Measurements from ENCODE around the gene BRSK2. TPM values are rescaled to one million over a fixed set of nuclear protein-coding genes. Genes with fewer than 3 reads are reported as not detected.
"Not testable (repeated sequence)": the region's sequence is repeated elsewhere in the genome, so short reads cannot be mapped to it uniquely, and the experiment has no call there.

The BRSK2 gene
- 0.11 and 0.37 TPM in 2 replicates for total RNA-seq

GRCh38 chr11:1389932-1390568 is at the start of gene BRSK2:
Gene BRSK2, plus strand, starts transcription at chr11:1389934. Its CDS starts 351 bp downstream, at chr11:1390285.
- no peaks in the 10 kb centered on the region for H3K36me3 Mint-ChIP-seq (ENCODE audit: low read depth)
- H3K9me3 Mint-ChIP-seq, result no peaks in the 10 kb centered on the region
- H3K27ac Mint-ChIP-seq, result no peak within 1 kb of the TSS
- peaks cover 26% of the 10 kb centered on the region for H3K4me1 Mint-ChIP-seq
- TF ChIP-seq CTCF (IDR thresholded peaks at IDR 0.05), result no peak
- intact Hi-C loops (cut with micrococcal nuclease), result loop anchor here (1.0 to 10.0 kb wide), 4 partner anchors 81 to 695 kb away; partner anchors contain the start of genes DEAF1, TMEM80 and TOLLIP
- no peak for DNase-seq
- peak within 1 kb of the TSS; percentile 74 for H3K4me3 Mint-ChIP-seq
- peaks cover 26% of the 10 kb centered on the region for H3K27me3 Mint-ChIP-seq
- CTCF ChIA-PET, result no interaction called here
- POLR2A ChIA-PET, result interaction anchor here (0.6 to 2.3 kb wide), 4 partner anchors 51 to 694 kb away, joined by 3 to 9 read pairs (median 4); partner anchors contain the start of genes DEAF1 and TMEM80
- no peak for ATAC-seq (ENCODE audit: low read depth)

GRCh38 chr11:1340111-1340510 is 49.6 kb upstream of the BRSK2 start:
- H3K27me3 Mint-ChIP-seq, result no peaks in the 10 kb centered on the region
- H3K27ac Mint-ChIP-seq, result no peak overlapping the region
- H3K4me3 Mint-ChIP-seq, result no peak overlapping the region
- ATAC-seq (ENCODE audit: low read depth) (no peak), DNase-seq (no peak)
- TF ChIP-seq CTCF (IDR thresholded peaks at IDR 0.05), result no peak
- POLR2A ChIA-PET, result interaction anchor here (1.1 to 1.2 kb wide), 2 partner anchors 29 to 49 kb away, joined by 3 to 4 read pairs; partner anchors contain the start of gene BRSK2
- H3K4me1 Mint-ChIP-seq, result peaks cover 15% of the 10 kb centered on the region
- CTCF ChIA-PET, result no interaction called here
- intact Hi-C loops (cut with micrococcal nuclease), result no loop called here
- peaks cover 6% of the 10 kb centered on the region for H3K36me3 Mint-ChIP-seq (ENCODE audit: low read depth)
- H3K9me3 Mint-ChIP-seq, result peaks cover 6% of the 10 kb centered on the region

- H3K36me3 Mint-ChIP-seq (ENCODE audit: low read depth); H3K4me3 Mint-ChIP-seq; H3K4me1 Mint-ChIP-seq; H3K9me3 Mint-ChIP-seq; H3K27me3 Mint-ChIP-seq; CTCF ChIA-PET; H3K27ac Mint-ChIP-seq; DNase-seq; ATAC-seq (ENCODE audit: low read depth); intact Hi-C loops (cut with micrococcal nuclease); POLR2A ChIA-PET: not testable (repeated sequence)
These were observed 48.5 kb upstream of the BRSK2 start for GRCh38 chr11:1341226-1341625.

- intact Hi-C loops (cut with micrococcal nuclease), result no loop called here
- H3K4me3 Mint-ChIP-seq, result no peak overlapping the region
- CTCF ChIA-PET, result no interaction called here
- H3K27me3 Mint-ChIP-seq, result no peaks in the 10 kb centered on the region
- DNase-seq (no peak), ATAC-seq (ENCODE audit: low read depth) (no peak)
- H3K27ac Mint-ChIP-seq, result no peak overlapping the region
- H3K4me1 Mint-ChIP-seq, result peaks cover 5% of the 10 kb centered on the region
- TF ChIP-seq CTCF (IDR thresholded peaks at IDR 0.05), result no peak
- H3K9me3 Mint-ChIP-seq, result peaks cover 6% of the 10 kb centered on the region
- peaks cover 6% of the 10 kb centered on the region for H3K36me3 Mint-ChIP-seq (ENCODE audit: low read depth)
- POLR2A ChIA-PET, result no interaction called here
These were observed 47.7 kb upstream of the BRSK2 start for GRCh38 chr11:1341928-1342524.

GRCh38 chr11:1342946-1343345 is 46.8 kb upstream of the BRSK2 start:
- intact Hi-C loops (cut with micrococcal nuclease), result no loop called here
- no peak overlapping the region for H3K4me3 Mint-ChIP-seq
- TF ChIP-seq CTCF (IDR thresholded peaks at IDR 0.05), result no peak
- CTCF ChIA-PET, result no interaction called here
- peaks cover 3% of the 10 kb centered on the region for H3K36me3 Mint-ChIP-seq (ENCODE audit: low read depth)
- ATAC-seq (ENCODE audit: low read depth), result no peak
- H3K9me3 Mint-ChIP-seq, result peaks cover 3% of the 10 kb centered on the region
- H3K27me3 Mint-ChIP-seq, result no peaks in the 10 kb centered on the region
- POLR2A ChIA-PET, result interaction anchor here (1.2 kb wide), 1 partner anchor 40 kb away, joined by 4 read pairs; no protein-coding TSS in a partner anchor
- DNase-seq, result no peak
- peaks cover 2% of the 10 kb centered on the region for H3K4me1 Mint-ChIP-seq
- no peak overlapping the region for H3K27ac Mint-ChIP-seq

Measured in activated B cell treated with CpG ODN at 0.5 μM for 24 hours (primary cell).